ENCODE measurements around the gene PID1.

- TF ChIP-seq CTCF (IDR thresholded peaks at IDR 0.05) (no peak), REST (IDR thresholded peaks at IDR 0.05; ENCODE audit: insufficient read depth in 1 of 2, low read depth in 2 of 2, low read length in 1 of 2) (no peak)
Observed at GRCh38 chr2:229118336-229118735, 152.8 kb downstream of the PID1 start.

Measured in Panc1 (cell line).